NCI-H1092 (cell line): ENCODE results near the gene ARPC1B.
"Not testable (repeated sequence)": the region's sequence is repeated elsewhere in the genome, so short reads cannot be mapped to it uniquely, and the experiment has no call there.

ENCODE experiments used
- DNase-seq: peaks from one replicate; lab custom pipeline; 2025; lab: John Stamatoyannopoulos, UW

The ARPC1B gene

GRCh38 chr7:99409806-99410205 is 35.3 kb downstream of the ARPC1B start:
- DNase-seq = no peak

- DNase-seq = no peak
These were observed 36.1 kb downstream of the ARPC1B start for GRCh38 chr7:99410635-99411034.

DNA sequence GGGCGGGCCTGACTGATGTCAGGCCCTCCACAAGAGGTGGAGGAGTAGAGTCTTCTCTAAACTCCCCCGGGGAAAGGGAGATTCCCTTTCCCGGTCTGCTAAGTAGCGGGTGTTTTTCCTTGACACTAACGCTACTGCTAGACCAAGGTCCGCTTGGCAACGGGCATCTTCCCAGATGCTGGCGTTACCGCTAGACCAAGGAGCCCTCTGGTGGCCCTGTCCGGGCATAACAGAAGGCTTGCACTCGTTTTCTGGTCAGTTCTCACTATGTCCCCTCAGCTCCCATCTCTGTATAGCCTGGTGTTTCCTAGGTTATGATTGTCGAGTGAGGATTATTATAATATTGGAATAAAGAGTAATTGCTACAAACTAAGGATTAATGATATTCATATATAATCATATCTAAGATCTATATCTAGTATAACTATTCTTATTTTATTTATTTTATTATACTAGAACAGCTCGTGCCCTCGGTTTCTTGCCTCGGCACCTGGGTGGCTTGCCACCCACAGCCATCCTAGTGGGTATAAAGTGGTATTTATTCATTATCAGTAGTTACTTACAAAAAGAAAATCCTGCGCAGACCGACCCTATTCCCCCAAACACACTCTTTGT is 41.1 kb downstream of the ARPC1B start:
- peak; percentile 22 for DNase-seq

DNA sequence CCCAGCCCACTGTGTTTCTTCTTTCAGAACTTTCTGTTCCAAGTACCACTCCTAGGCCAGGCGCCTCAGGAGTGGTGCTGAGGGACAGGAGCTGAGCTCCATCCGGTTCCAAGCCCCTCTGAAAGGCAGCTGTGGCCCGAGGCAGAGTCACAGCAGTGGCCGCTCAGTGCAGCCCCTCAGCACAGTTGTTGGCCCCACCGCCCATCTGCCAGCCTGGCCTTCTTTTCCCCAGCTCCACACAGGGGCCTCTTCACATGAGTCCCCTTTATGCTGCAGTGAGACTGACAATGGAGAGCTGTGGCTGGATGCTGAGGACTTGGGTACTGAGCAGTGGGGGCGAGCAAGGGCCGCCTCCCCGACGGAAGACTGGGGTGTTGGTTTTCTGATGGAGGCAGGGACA is 43.7 kb downstream of the ARPC1B start:
- DNase-seq = no peak

GRCh38 chr7:99419323-99420021 is 44.9 kb downstream of the ARPC1B start:
- no peak for DNase-seq

- no peak for DNase-seq
These were observed 45.7 kb downstream of the ARPC1B start for GRCh38 chr7:99420213-99420612.

DNA sequence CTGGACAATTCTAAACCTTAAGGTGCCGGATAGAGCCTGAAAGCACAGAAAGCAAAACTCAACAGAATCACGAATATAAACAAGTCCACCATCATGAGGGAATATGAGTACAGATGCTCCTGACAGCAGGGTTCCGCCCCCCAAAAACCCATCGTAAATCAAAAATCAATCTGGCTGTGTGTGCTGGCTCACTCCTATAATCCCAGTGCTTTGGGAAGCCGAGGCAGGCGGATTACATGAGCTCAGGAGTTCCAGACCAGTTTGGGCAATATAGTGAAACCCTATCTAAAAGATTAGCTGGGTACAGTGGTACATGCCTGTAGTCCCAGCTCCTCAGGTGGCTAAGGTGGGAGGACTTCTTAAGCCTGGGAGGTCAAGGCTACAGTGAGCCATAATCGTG is 46.5 kb downstream of the ARPC1B start:
- no peak for DNase-seq

- DNase-seq = no peak
These were observed 47.7 kb downstream of the ARPC1B start for GRCh38 chr7:99422186-99422585.

DNA sequence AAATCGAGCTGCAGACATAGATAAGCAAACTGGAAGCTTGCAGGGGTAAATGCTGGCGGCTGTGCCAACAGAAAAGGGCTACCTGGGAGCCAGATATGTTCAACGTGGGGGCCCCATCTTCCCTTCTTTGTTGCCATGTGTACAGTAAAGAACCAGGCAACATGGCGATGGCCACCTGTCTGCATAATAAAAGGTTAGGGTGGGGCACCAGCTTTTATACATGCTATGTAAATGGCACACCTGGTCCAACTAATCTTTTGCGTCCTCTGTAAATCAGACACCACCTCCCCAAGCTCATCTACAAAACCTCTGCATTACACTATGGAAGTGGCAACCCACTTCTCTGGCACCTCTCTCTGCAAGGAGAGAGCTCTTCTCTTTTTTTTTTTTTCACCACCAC is 48.1 kb downstream of the ARPC1B start:
- DNase-seq = no peak

DNA sequence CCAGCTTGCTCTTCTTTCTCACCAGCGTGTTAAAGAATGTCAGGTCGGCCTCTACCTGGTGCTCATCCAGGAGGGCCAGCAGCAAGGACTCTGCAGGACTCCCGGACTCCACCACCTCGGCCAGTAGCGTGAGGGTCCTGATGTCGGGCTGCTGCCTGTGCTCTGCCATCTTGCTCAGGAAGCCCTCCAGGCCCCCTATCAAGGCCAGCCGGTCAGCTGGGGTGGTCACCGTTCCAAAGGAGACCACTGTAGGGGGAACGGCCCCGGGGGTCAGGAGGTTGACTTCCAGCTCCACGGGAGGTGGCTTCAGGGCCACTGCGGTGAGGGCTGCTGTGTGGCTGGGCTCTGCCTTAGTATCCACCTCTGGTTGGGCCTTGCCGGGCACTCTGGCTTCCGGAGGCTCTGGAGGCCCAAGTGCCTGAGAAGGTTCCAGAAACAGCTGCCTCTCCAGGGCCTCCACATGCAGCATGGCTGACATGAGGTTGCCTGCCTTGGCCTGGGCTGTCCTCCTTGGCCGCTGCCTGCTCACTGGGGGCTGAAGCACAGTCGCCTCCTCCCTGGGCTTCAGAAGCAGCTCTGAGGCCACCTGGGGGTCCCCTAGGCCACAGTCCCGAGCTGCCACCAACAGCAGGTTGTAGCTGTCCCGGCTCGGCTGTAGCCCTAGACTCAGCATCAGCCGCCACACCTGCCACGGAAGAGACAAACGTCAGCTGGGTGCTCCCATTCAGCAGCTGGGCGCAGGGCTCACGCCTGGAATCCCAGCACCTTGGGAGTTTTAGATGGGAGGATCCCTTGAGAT is 50.6 kb downstream of the ARPC1B start:
- no peak for DNase-seq

DNA sequence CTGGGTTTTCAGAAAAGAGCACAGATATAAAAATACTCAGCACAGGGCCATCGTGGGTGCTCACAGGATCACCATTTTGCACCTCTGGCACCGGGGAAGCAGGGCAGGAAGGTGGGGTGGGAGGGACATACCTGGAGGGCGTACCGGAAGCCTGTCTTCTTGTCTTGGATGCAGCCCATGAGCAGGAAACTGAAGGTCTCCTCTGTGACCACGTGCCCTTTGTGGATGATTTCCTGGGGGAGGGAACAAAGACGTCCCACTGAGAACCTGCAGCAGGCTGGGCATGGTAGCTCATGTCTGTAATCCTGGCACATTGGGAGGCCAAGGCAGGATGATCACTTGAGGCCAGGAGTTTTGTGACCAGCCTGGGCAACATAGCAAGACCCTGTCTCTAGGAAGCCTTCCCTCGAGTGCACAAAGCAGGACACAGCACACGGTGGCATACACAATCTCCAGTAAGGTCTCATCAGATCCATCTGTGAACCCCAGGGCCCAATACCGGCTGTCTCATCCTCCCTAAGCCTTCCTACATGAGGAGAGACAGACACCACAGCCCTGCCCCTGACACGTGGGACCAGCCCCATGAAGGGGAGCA is 54.5 kb downstream of the ARPC1B start:
- no peak for DNase-seq

GRCh38 chr7:99429756-99430155 is 55.2 kb downstream of the ARPC1B start:
- DNase-seq = no peak

- DNase-seq = not testable (repeated sequence)
These were observed 57.4 kb downstream of the ARPC1B start for GRCh38 chr7:99431756-99432540.

- no peak for DNase-seq
These were observed 58.6 kb downstream of the ARPC1B start for GRCh38 chr7:99433158-99433557.

DNA sequence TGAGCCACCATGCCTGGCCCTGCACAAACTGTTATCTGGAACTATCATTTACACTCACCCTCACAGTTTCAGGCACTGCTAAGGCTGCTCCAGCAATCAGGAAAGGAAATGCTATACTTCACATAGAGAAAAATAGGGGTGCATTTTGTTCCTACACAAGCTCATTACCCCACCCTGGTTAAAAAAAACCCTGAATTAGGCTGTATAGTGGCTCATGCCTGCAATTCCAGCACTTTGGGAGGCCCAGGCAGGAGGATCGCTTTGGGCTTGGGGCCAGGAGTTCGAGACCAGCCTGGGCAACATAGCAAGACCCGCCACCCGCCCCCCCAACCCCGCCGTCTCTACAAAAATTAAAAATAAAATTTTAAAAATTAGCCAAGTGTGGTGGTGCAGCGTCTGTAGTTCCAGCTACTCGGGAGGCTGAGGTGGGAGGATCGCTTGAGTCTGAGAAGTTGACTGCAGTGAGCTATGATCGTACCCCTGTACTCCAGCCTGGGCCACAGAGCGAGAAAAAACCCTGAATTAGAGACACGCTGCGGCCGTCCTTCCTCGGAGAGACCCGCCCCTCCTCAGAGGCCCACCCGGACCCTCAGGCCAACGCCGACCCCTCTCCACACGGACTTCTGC is 63.5 kb downstream of the ARPC1B start:
- no peak for DNase-seq

DNA sequence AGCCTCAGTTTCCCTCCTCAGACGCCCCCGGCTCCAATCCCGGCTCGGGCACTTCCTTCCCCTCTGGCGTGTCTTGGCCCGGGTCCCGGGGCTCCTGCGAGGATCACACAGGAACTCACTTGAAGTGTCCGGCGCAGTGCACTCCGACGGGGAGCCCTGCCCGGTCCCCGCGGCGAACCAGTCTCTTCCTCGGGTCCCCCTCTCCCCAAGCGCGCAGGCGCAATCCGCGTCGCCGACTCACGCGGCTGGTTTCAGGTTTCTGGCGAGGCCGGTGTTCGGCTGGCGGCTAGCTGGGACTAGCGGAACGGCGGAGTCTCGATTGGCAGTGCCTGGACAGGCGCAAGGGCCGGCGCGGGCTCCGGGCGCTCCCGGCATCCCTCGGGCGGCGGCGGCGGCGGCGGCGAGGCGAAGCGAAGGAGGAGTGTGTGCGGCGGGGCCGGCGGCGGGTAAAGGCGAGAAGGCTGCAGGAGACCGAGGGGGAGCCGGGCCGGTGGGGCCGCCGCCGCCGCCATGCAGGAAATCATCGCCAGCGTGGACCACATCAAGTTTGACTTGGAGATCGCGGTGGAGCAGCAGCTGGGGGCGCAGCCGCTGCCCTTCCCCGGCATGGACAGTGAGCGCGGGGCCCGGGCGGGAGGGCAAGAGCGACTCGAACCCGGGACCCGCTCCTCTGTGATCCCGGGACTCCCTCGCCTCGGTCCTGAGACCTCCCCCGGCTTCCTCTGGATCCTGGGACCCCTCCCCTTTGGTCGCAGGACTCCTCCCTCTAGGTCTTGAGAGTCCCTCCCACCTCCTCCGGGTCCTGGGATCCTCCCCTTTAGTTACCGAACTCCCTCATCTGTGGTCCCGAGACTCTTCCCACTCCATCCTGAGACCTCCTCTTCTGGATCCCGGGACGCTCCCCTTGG is 64.3 kb downstream of the ARPC1B start, which contains the start of the genes CPSF4 and PTCD1:
Gene CPSF4, plus strand, starts transcription at position 371 of the 908 bp plus-strand sequence. Its CDS starts 140 bp downstream, at position 511.
Gene PTCD1, minus strand, starts transcription at position 226 of the 908 bp plus-strand sequence. CDS start 3,556 bp downstream, outside the sequence.
- peak; percentile 94 for DNase-seq

DNA sequence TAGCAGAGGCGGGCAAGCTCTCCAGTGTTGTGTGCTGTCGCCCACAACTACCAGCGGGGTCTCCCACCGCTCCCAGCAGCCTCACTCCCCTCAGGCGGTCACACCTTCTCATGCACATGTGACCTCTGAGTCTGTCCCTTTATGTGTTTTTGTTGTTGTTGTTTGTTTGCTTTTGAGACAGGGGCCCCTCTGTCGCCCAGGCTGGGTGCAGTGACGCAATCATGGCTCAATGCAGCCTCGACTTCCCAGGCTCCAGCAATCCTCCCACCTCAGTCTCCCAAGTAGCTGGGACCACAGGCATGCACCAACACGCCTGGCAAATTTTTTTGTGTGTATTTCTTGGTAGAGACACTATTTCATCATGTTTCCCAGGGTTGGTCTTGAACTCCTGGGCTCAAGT is 65.7 kb downstream of the ARPC1B start:
- no peak for DNase-seq
